Measurements from ENCODE around the gene RPA1.

RPA1 gene

DNA sequence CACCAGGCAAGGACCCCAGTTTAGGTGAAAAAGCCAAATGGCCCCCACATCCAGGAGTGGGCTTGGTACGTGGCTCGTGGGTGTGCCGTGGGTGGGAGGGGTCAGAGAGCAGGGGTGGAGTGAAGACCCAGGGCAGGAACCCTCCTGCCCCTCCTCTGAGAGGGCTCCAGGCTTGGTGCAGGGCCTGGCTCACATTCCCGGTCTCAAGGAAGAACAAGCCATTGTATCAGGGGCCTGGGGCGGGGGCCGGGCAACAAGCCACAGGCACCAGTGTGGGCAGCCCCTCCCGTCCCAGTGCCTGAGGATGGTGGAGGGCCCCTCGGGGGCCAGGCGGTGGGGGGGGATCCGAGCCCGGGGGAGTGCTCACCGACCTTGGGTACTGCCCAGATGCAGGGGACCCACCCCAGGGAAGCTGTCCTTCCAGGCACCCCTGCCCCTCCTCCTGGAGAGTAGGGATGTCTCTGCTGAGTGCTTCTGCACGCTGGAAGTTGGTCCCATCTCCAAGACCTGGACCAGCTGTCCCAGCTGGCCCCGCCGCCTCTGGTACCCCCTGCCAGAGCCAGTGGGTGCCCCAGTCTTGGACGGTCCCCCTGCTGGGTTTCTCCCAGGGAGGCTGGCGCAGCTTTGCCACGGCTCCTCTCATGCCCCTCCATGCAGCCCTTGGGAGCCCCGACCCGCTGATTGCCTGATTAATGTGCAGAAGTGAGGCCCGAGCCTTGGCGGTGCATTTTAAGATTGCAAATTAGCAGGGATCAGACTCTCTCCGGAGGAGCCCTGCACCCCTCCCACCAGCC is 111.7 kb downstream of the RPA1 start:
- no peak for DNase-seq (ENCODE audit: low read depth in 3 of 3)

GRCh38 chr17:1942066-1942365 is 112.2 kb downstream of the RPA1 start:
- no peak for DNase-seq (ENCODE audit: low read depth in 3 of 3)

GRCh38 chr17:1942666-1943435 is 113.0 kb downstream of the RPA1 start:
- DNase-seq (ENCODE audit: low read depth in 3 of 3) = no peak

DNA sequence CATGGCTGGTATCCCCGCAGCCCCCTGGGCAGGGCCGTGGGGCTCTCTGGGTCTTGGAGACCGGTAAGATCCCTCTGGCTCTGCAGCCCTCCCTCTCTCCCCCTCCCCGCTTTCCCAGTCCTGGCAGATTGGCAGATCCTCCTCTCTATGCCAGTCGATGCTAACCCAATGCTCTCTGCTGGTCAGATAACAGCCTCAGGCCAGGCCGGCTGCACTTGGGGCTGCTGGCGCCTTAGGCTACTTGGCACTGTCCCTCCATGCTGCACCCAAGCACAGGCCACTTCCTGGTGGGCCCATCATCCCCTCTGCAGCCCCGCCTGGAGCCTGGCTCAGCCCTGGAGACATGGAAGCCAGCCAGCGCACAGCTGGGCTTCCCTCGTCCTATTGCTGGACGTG is 113.6 kb downstream of the RPA1 start:
- no peak for DNase-seq (ENCODE audit: low read depth in 3 of 3)

GRCh38 chr17:1945621-1946020 is 115.8 kb downstream of the RPA1 start:
- DNase-seq (ENCODE audit: low read depth in 3 of 3) = no peak

- no peak for DNase-seq (ENCODE audit: low read depth in 3 of 3)
Measured at GRCh38 chr17:1946021-1946932, 116.5 kb downstream of the RPA1 start.

- no peak for DNase-seq (ENCODE audit: low read depth in 3 of 3)
Measured at GRCh38 chr17:1947229-1947742, 117.5 kb downstream of the RPA1 start.

- DNase-seq (ENCODE audit: low read depth in 3 of 3) = no peak
Measured at GRCh38 chr17:1947743-1948516, 118.1 kb downstream of the RPA1 start.

DNA sequence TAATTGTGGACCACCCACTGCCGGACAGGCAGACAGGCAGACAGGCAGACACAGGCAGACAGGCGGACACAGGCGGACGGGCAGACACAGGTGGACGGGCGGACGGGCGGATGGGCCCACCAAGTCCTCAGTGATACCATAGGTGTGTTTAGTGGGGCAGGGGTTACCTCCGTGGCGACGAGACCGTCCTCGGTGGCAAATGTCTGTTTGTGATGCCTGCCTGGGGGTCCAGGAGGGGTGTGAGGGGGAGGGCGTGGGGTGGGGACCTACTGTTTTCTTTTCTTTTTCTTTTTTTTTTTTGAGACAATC is 118.7 kb downstream of the RPA1 start:
- DNase-seq (ENCODE audit: low read depth in 3 of 3) = no peak
